MM.1S (cell line): ENCODE measurements around the gene IL36B.

Experiments used
- DNase-seq: peaks from one replicate; pipeline ENCODE4 v3.0.0-alpha.2; 2015
- H2AFZ ChIP-seq: fragments of 300-600 bp; sonication (generic); 2 replicates; pipeline ENCODE4 v1.6.0; 2016; ENCODE audit warnings: antibody characterized with exemption, low read length
- H3F3A ChIP-seq: fragments of 300-600 bp; sonication (generic); 2 replicates; pipeline ENCODE4 v1.6.1; 2016; ENCODE audit warnings: mild to moderate bottlenecking, antibody characterized with exemption, low read length, moderate library complexity, mixed read lengths; ENCODE audit not compliant: insufficient read depth
- H3K27ac ChIP-seq: fragments of 300-600 bp; sonication (generic); 2 replicates; pipeline ENCODE4 v1.5.1; 2016; ENCODE audit warnings: mild to moderate bottlenecking, low read length
- H3K27me3 ChIP-seq: fragments of 300-600 bp; sonication (generic); replicated peaks from 2 replicates; pipeline ENCODE4 v1.6.0; 2016; ENCODE audit warnings: low read length; ENCODE audit not compliant: insufficient read depth
- H3K36me3 ChIP-seq: fragments of 300-600 bp; sonication (generic); replicated peaks from 2 replicates; pipeline ENCODE4 v1.6.1; 2016; ENCODE audit warnings: mild to moderate bottlenecking, low read length, mixed read lengths; ENCODE audit not compliant: insufficient read depth
- H3K4me1 ChIP-seq: fragments of 300-600 bp; sonication (generic); 2 replicates; pipeline ENCODE4 v1.6.1; 2016; ENCODE audit warnings: low read length, mixed read lengths
- H3K4me2 ChIP-seq: fragments of 300-600 bp; sonication (generic); 2 replicates; pipeline ENCODE4 v1.6.0; 2016; ENCODE audit warnings: low read depth, low read length
- H3K4me3 ChIP-seq: fragments of 300-600 bp; sonication (generic); 2 replicates; pipeline ENCODE4 v1.5.1; 2016; ENCODE audit warnings: low read length, mixed read lengths
- H3K79me2 ChIP-seq: fragments of 300-600 bp; sonication (generic); 2 replicates; pipeline ENCODE4 v1.6.1; 2016; ENCODE audit warnings: mixed run types, low read length, mixed read lengths
- H3K9ac ChIP-seq: fragments of 300-600 bp; sonication (generic); 2 replicates; pipeline ENCODE4 v1.6.1; 2016; ENCODE audit warnings: low read length, mixed read lengths
- H3K9me2 ChIP-seq: fragments of 300-600 bp; sonication (generic); replicated peaks from 2 replicates; pipeline ENCODE4 v1.6.1; 2016; ENCODE audit warnings: mild to moderate bottlenecking, low read length, mixed read lengths; ENCODE audit not compliant: insufficient read depth
- H3K9me3 ChIP-seq: fragments of 300-600 bp; sonication (generic); replicated peaks from 2 replicates; pipeline ENCODE4 v1.6.1; 2016; ENCODE audit warnings: mild to moderate bottlenecking, low read length, mixed read lengths; ENCODE audit not compliant: insufficient read depth
- H4K20me1 ChIP-seq: fragments of 300-600 bp; sonication (generic); 2 replicates; pipeline ENCODE4 v1.6.1; 2016; ENCODE audit warnings: mild to moderate bottlenecking, low read length, moderate library complexity, mixed read lengths; ENCODE audit not compliant: insufficient read depth
- CTCF ChIP-seq: fragments of 300-600 bp; sonication (generic); IDR thresholded peaks from 2 replicates; pipeline ENCODE4 v1.5.1; 2016; ENCODE audit warnings: antibody characterized with exemption, low read length, mixed read lengths
- EZH2 ChIP-seq: fragments of 300-600 bp; sonication (generic); optimal IDR thresholded peaks from 2 replicates; pipeline ENCODE3; 2017; ENCODE audit warnings: low read depth, mild to moderate bottlenecking, antibody characterized with exemption, low read length, mixed read lengths
- EZH2phosphoT487 ChIP-seq: fragments of 300-600 bp; sonication (generic); IDR thresholded peaks from 2 replicates; pipeline ENCODE4 v1.6.1; 2018; ENCODE audit warnings: antibody characterized with exemption, low read length

IL36B gene

DNA sequence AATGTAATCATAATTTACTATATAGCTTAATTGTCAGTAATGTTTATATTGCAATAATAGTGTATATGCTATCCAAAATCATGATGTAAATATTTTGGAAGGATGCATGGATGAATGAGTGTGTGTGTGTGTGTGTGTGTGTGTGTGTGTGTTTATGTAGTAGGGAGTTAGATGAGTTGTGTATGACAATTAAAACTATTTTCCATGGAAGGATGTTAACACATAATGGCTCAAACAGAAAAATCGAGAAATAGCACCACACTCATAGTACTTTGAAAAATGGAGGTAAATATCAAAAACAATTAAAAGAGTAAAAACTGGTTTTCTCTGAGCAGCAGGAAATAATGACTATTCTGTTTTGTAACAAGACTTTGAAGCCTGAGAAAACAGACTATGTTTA is 55.5 kb downstream of the IL36B start:
- H3K79me2 ChIP-seq, result no peaks in the 10 kb centered on the region
- H2AFZ ChIP-seq, result peak overlapping the region; percentile 4; the same call in 1 of the 2 replicates
- no peaks in the 10 kb centered on the region for H3K9me3 ChIP-seq
- H3K27me3 ChIP-seq, result no peaks in the 10 kb centered on the region
- H3K9me2 ChIP-seq, result no peaks in the 10 kb centered on the region
- TF ChIP-seq CTCF (no peak), EZH2 (no peak), EZH2phosphoT487 (no peak)
- peak overlapping the region; percentile 92; the same call in 1 of the 2 replicates for H3K27ac ChIP-seq
- 0 out of 2 replicates have a peak overlapping the region, but pooled peaks have one; percentile 7 for H3K4me3 ChIP-seq
- peaks cover 33% of the 10 kb centered on the region for H3K4me1 ChIP-seq
- H3K36me3 ChIP-seq, result no peaks in the 10 kb centered on the region
- no peaks in the 10 kb centered on the region for H4K20me1 ChIP-seq
- no peak for DNase-seq
- peaks cover 34% of the 10 kb centered on the region for H3F3A ChIP-seq
- peak overlapping the region; percentile 20; the same call in 1 of the 2 replicates for H3K9ac ChIP-seq
- H3K4me2 ChIP-seq, result peak overlapping the region; percentile 56; the same call in 1 of the 2 replicates

- Histone ChIP-seq H3K4me1 (peaks cover 33% of the 10 kb centered on the region), H3K27ac (peak overlapping the region; percentile 92; the same call in 1 of the 2 replicates), H3K27me3 (no peaks in the 10 kb centered on the region), H3K79me2 (no peaks in the 10 kb centered on the region), H3K9ac (peak overlapping the region; percentile 20; the same call in 1 of the 2 replicates), H3K9me2 (no peaks in the 10 kb centered on the region), H3F3A (peaks cover 34% of the 10 kb centered on the region), H2AFZ (peak overlapping the region; percentile 4; the same call in 1 of the 2 replicates), H3K36me3 (no peaks in the 10 kb centered on the region), H3K4me3 (0 out of 2 replicates have a peak overlapping the region, but pooled peaks have one; percentile 7), H4K20me1 (no peaks in the 10 kb centered on the region), H3K9me3 (no peaks in the 10 kb centered on the region), H3K4me2 (peak overlapping the region; percentile 56; the same call in 1 of the 2 replicates)
- no peak for TF ChIP-seq EZH2
- no peak for TF ChIP-seq EZH2phosphoT487
- no peak for TF ChIP-seq CTCF
- peak; percentile 95 for DNase-seq
Observed at GRCh38 chr2:112996635-112997034, 56.0 kb downstream of the IL36B start.

- DNase-seq, result peak; percentile 77
- Histone ChIP-seq H3K9me2 (no peaks in the 10 kb centered on the region), H3K27ac (peak overlapping the region; percentile 92), H3K27me3 (no peaks in the 10 kb centered on the region), H3K36me3 (no peaks in the 10 kb centered on the region), H3F3A (peaks cover 34% of the 10 kb centered on the region), H3K9ac (peak overlapping the region; percentile 54), H2AFZ (peak overlapping the region; percentile 55), H3K9me3 (no peaks in the 10 kb centered on the region), H3K79me2 (no peaks in the 10 kb centered on the region), H3K4me2 (peak overlapping the region; percentile 91), H3K4me3 (peak overlapping the region; percentile 49), H4K20me1 (no peaks in the 10 kb centered on the region), H3K4me1 (peaks cover 33% of the 10 kb centered on the region)
- TF ChIP-seq EZH2phosphoT487 (no peak), CTCF (no peak), EZH2 (no peak)
Observed at GRCh38 chr2:112995346-112995920, 57.2 kb downstream of the IL36B start.
